GM10847 (cell line): Measurements from ENCODE around the gene TRIOBP.

Source experiments
- POLR2A ChIP-seq: IDR thresholded peaks from 2 replicates; pipeline ENCODE4 v1.6.1; 2011; ENCODE audit not compliant: insufficient read length; ENCODE audit errors: extremely low read depth

TRIOBP gene

GRCh38 chr22:37762389-37762836, 65.6 kb downstream of the TRIOBP start:
- no peak for TF ChIP-seq POLR2A

DNA sequence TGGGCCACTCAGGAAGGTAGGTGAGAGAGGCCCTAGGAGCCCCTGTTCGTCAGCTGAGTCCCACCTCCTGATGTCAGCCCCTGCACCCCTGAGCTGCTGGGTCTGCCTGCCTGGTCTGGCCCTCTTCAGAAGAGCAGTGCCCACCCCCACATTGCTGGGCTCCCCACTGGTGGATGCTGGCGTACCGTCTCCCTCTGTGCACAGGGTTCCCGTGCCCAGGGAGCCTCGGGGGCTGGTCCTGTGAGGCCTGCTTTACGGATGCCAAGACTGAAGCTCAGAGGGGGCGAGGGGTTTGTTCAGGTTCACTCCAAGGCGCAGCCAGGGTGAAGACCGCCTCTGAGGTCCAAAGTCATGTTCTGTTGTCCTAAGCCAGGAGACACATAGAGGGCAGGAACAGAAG, 66.2 kb downstream of the TRIOBP start:
- TF ChIP-seq POLR2A: no peak

DNA sequence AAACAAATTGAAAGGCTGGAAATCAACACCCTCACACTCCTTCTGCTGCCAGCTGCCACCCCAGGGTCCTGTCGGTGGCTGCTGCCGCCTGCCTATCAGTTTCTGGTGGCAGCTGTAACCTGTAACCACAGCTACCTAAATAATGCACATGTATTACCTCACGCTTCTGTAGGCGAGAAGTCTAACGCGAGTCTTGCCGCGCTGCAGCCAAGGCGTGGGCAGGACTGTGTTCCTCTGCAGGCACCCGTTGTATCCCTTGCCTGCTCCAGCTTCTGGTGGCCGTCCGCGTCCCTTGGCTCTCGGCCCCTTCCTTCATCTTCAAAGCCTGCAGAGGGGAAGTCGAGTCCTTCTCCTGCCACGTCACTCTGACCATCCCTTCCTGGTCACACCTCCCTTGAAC, 66.8 kb downstream of the TRIOBP start:
- TF ChIP-seq POLR2A: no peak

- TF ChIP-seq POLR2A: no peak
These were observed 67.8 kb downstream of the TRIOBP start for GRCh38 chr22:37764622-37765021.

DNA sequence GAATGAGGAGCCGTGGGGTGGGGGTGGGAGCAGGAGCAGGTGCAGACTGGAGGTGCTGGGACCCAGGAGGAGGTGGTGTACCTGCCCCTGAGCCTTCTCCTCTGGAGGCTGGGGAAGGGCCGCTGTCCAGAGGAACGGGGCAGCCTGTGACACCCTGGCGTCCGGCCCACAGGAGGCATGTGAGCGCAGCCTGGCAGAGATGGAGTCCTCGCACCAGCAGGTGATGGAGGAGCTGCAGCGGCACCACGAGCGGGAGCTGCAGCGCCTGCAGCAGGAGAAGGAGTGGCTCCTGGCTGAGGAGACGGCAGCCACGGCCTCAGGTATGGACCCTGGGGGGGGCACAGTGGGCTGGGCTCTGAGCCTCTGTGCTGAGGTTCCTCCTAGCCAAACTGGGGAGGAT, 68.7 kb downstream of the TRIOBP start:
- TF ChIP-seq POLR2A: no peak

- TF ChIP-seq POLR2A: no peak
These were observed 69.2 kb downstream of the TRIOBP start for GRCh38 chr22:37765953-37766576.

DNA sequence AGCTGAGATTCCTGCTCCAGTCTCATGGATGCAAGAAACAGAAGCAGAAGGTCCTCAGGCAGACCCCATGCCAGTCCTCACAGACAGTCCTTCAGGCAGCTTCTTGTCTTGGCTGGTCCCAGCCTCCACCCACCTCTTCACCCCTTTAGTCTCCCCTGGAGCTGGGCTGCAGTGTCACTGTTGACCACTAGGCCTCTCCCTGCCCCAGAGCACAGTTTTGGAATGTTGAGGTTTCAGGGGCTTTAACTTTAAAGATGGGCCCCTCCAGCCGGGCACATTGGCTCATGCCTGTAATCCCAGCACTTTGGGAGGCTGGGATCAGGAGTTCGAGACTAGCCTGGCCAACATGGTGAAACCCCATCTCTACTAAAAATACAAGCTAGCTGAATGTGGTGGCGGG, 71.4 kb downstream of the TRIOBP start:
- no peak for TF ChIP-seq POLR2A

DNA sequence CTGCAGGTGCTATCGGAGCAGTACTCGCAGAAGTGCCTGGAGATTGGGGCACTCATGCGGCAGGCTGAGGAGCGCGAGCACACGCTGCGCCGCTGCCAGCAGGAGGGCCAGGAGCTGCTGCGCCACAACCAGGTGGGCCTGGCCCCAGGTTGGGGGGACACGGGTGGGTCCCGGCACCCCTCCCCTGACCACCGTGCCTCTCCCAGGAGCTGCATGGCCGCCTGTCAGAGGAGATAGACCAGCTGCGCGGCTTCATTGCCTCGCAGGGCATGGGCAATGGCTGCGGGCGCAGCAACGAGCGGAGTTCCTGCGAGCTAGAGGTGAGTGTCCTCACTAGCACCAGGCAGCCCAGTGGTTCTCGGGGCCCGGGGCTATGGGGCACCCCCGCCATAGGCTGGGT, 72.2 kb downstream of the TRIOBP start:
- no peak for TF ChIP-seq POLR2A

GRCh38 chr22:37771081-37771480, 74.2 kb downstream of the TRIOBP start:
- no peak for TF ChIP-seq POLR2A

- TF ChIP-seq POLR2A: no peak
These were observed 75.0 kb downstream of the TRIOBP start for GRCh38 chr22:37771702-37772427.

DNA sequence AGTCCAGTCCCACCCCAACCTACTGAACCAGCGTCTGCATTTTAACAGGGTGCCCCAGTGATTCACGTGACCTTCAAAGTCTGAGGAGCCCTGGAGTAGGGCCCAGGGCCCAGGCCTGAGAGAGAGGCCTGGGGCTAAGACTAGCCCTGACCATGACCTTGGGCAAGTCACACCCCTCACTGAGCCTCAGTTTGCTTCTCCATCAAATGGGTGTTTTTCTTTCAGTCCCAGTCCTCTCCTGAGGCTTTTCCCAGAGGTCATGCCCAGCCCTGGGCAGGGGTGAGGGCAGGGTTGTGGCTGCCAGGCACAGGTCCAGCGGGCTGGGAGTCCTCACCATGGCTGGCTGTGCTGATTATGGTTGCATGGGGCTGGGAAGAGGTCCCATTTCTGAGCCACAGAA, 77.9 kb downstream of the TRIOBP start:
- TF ChIP-seq POLR2A: no peak

DNA sequence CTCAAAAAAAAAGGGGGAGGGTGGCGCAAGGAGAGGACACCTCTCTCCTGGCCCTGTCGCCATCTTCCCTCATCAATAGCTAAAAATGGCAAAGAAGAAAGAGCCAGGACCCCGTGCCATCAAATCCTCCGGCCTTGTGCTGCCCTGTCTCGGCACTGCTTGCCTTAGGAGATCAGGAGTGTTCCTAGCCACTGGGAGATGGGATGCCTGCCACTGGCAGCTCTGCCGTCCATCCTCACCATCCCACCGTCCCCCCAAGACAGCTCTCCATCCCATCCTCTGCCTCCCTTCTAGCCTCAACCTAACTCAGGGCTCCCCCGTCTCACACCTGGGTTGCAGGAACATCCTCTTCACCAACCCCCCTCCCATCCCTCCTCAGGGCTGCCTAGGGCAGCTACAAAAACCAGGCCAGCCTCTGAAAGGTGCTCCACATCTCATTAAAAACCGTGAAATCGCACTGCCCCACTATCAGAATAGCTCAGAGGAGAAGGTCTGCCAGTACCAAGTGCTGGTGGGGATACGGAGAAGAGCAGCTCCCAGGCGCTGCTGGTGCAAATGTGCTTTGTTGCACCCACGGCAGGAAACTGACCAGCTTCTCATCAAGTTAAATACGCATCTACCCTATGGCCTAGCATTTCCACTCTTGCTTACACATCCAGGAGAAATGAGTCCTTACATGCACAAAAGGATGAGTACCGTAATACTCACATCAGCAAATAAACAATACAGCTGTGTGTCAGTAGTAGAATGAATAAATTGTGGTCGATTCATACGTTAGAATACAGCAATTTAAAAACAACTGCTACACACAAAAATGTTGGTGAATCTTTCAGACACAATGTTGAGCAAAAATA, 79.2 kb downstream of the TRIOBP start:
- TF ChIP-seq POLR2A: no peak

GRCh38 chr22:37776639-37777005, 79.8 kb downstream of the TRIOBP start:
- no peak for TF ChIP-seq POLR2A

GRCh38 chr22:37777122-37777687, 80.4 kb downstream of the TRIOBP start:
- no peak for TF ChIP-seq POLR2A

- TF ChIP-seq POLR2A: no peak
These were observed 81.6 kb downstream of the TRIOBP start for GRCh38 chr22:37778370-37779009.
